Hematopoietic multipotent progenitor cell treated with erythropoietin and hydrocortisone succinate and interleukin-3 and kit ligand, for 4 days (in vitro differentiated cells): ENCODE data around the gene CDC42BPG.

Experiments
- DNase-seq: peaks from one replicate; pipeline ENCODE4 v3.0.0-alpha.2; 2015

CDC42BPG gene

DNA sequence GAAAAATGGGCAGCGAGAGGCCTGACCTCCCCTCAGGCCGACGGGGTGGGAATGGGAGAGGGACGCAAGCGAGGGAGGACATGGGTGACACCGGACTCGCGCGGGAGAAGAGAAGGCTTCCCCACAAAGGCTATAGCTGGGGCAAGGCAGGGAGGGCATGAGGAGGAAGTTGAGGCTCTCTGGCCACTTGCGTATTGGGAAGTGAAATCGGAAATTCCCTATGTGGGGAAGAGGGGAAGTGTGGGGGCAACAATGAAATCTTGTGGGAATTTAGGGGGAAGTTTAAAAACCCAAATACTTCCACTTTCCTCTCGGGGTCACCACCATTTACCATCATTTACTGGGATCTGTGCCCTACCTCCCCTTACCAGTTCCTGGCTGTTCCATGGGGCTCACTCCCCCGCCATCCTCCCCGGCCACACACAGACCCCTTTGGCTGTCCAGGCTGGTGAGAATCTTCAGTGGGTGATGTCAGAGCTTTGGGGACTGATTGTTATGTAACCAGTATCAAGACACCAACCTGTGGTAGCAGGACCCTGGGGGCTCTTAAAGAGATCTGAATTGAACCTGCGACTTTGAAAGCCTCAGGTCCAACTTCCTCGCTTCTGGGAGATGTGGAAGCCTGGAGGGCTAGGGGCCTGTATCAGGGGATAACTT, 34.9 kb upstream of the CDC42BPG start:
- DNase-seq = no peak

DNA sequence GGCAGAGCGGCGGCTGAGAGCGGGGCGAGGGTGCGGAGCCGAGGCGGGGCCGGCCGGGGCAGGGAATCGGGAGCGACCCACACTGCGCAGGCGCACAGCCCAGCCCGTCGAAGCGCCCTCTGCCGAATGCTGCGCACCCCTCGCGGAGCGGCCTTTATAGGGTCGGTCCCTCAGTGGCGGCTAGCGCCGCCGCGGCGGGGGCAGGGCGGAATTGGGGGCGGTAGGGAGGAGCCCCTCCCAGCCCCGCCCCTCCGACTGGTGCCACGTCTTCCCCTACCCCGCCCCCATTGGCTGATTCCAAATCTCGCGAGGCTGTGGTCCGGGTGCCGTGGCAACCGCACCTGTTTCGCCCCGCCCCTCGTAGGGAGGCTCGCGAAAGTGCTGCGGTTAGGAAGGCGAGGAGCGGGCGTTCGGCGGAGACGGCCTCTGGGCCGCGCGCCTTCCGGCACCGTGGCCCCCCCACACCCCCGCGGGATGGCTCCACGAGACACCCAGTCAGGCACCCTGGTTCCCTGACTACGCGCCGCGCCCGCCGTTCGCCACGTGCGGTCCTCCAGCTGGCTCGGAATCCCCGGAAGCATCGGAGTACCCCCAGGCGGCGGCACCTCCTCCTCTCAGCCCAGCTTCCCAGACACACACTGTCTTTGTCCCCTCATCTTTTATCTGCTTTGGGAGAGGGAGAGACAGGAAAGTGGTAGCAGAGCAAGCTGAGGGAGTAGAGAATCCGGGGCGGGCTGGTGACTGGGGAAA, 34.2 kb upstream of the CDC42BPG start, which contains the start of gene EHD1:
TSS of gene EHD1 (minus strand) at position 128 of the 750 bp plus-strand sequence. CDS start 157 bp downstream, outside the sequence.
- peak; percentile 100 for DNase-seq

DNA sequence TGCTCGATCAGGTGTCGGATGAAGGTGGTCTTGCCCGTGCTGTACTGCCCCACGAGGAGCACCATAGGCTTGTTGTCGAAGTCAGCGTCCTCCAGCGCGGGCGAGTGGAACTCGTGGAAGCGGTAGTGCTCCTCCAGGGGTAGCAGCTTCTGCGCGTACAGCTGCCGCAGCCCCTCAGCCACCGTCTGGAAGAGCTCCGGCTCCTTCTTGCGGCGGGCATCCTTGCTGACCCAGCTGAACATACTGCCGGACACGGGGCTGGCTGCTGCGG, 33.7 kb upstream of the CDC42BPG start:
- DNase-seq = no peak

DNA sequence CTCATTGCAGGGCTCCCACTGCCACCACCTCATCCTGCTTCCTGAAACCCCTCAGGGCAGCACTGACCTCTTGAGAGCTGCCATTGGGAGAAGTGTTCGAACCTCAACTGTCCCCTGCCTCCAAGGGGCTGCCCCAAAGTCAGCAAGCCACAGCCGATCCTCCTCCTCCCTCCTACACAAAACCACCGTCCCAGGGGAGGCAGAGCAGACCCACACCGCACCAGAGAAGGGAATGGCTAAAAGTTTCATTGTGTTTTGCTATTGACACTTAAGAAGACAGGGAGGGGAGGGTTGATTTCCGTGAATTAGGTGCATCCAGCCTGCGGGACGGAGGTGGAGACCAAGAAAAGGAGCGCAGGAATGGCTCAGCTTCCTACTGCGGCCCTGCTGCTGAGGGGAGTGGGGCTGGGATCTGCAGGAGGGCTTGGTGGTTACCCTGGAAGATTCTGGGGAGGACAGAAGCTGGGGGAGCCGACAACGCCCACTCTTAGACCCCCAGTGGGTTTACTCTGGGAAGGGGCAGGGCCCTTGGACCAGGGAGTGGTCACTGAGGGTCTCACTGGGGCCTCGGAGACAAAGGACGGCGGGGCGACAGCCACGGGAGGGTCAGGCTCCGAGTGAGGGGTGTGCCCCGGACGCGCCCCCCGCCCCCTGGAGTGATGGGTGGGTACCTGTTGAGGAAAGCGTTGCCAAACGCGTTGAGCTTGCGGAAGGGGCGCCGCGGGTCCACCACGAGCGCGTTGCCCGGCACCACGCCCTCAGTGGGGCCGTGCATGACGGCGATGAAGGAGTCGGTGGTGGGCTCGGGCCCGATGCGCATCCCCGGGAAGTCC, 33.2 kb upstream of the CDC42BPG start:
- no peak for DNase-seq

DNA sequence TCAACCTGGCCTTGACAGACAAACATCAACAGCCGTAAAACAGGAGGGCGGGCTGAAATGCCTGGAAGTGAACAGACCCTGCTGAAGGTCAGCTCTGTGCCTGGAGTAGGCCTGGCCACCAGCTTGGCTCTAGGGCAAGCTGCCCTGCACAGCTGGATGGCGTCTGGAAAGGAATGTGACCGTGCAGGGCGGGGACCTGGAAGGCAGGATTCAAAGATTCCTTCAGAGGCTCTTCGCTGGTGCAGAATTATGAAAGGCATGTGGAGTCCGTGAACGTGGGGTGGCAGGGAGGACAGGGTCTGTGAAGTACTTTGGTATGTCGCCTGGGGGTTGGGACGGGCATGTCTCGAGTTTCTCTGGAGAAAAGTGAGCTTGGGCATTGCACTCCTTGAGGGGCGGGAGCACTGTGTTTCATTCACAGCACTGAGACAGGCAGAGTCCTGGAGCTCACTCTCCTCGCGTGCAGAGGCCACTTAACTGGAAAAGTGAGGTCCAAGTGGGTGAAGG, 32.4 kb upstream of the CDC42BPG start:
- no peak for DNase-seq

DNA sequence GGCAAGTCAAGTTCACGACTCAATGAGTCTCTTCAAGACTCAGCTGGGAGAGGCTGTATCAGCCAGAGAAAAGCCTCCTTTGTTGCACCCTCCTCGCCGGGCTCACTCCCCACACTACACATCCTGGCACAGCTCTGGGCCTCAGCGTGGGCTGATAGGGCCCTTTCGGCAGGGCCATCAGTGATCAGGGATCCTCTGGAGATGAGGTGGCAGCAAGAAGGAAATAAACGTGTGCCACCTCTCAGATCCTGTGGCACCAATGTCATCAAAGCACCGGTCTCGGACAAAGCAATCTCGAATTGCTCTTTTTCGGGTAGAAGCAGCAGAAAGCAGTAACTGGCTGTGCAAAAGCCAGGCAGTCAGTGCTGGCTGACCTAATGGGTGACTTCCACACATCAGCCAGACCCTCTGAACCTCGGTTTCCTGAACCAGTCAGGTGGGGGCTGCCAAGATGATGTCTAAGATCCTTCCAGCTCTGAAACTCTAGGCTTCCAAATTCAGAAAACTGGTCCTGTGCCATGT, 31.8 kb upstream of the CDC42BPG start:
- no peak for DNase-seq

DNA sequence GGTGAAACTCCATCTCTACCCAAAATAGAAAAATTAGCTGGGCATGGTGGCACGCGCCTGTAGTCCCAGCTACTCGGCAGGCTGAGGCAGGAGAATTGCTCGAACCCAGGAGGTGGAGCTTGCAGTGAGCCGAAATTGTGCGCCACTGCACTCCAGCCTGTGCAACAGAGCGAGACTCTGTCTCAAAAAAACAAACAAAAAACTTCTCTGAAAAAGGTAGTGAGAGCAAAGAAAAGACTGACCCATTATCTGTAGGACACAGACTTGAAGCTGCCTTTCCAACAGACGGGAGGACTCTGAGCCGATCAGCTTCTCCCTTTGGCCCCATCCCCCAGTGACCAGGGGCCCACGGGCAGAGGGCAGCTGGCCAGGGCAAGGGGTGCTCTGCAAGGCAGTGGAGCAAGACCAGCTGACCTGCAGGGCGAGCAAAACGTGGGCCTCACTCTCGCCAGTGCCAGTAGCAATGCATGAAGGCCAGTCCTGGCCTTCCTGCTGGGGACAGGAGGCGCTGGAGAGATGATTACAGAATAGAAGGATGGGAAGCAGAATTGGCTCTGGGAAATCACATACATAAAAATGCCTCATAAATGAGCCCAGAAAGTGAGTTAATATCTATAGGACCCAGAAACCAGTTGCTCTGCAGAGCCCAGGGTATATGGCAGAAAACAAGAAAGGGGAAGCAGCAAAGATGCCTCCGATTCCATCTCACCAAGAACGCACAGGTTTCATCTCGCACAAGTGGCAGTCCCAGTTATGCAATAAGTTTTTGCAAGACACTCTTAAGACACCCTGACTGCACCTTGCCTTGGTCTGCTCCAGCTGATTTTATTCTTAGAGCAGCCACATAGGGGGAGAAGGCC, 31.1 kb upstream of the CDC42BPG start:
- DNase-seq = peak; percentile 78

DNA sequence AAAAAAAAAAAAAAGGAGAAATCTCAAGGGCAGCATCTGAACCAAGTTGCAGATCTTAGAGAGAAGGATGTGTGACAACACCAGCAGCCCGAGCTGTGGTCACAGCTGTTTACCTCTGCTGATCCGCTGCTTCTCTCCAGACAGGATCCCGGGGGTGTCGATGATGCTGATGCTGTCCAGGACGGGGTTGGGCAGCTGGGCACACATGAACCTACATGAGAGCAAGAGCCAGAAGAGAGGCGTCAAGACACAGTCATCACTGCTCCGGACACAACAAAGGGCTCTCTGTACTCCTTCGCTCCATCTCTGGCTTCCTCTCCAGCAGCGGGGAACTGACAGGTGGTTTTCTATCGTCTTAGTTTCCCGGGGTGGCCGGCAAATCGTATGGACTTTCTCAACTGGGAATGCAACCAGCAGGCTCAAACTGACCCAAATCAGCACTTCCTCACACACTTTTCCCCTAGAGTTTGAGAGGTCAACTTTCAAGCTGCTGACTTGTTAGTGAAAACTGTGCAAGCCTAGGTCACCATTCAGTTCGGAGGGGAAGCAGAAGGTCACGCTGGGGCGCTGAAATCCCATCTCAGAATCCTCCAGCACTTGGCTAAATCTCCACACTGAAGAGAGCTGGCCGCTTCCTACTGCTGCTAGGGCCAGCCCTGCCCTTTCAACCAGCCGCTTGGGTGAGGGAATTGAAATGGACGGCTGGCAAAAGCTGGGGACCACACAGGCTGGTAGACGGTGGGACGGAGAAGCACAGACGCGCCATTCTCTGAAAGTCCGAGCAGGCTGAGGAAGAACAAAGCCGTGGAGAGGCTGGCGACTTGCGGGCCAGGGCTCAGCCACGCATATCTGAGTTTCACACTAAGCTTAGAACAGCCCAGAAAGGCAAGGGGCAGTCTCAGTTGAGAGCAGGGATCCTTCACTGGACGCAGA, 30.1 kb upstream of the CDC42BPG start:
- no peak for DNase-seq

DNA sequence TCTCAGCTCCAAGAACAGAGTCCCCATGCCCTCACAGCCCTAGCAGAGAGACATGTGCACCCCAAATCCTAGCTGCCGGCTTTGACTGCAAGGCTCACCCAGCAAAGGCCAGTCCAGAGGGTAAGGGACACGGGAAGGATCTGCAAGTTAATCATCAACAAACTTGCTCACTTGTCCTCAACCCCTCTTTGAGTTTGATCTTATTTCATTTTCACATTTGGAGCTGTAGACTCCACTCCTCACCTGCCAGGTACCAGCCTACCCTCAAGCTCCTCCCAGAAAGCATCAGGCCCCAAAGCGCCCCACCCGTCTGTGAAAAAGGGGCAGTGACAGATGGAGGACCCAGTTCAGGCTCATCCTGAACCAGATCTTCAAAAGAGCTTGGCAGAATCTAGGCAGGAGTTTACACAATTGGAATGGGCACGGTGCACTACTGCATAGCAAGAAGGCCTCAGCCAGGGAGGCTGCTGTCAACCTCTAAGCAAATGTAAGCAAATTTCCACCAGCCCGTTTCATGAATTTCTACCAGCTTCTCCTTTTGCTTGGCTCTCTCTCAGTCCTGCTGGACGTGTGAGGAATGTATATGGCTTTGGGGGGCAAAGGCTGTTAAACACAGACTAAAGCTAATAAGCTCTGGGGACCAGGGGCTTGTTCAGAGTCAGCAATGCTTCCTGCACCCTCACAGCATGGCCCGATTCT, 28.5 kb upstream of the CDC42BPG start:
- DNase-seq = no peak

DNA sequence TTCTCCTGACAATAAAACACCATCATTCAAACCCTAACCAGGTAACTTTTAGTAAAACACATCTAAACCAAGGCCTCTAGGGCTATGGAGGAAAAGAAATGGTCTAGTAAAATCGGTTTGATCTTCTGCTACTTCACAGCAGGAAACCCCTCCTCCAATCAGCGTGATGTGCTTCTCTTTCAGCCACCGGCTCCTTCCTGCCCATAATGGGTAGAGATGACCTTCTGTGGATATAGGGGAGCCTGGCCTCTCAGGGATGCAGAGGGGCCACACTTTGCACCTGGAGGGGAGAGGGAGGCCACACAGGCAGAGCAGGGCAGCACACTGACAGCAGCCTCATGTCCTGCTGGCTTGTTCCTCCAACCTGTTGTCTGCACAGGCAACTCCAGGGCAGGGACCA, 27.0 kb upstream of the CDC42BPG start:
- no peak for DNase-seq

DNA sequence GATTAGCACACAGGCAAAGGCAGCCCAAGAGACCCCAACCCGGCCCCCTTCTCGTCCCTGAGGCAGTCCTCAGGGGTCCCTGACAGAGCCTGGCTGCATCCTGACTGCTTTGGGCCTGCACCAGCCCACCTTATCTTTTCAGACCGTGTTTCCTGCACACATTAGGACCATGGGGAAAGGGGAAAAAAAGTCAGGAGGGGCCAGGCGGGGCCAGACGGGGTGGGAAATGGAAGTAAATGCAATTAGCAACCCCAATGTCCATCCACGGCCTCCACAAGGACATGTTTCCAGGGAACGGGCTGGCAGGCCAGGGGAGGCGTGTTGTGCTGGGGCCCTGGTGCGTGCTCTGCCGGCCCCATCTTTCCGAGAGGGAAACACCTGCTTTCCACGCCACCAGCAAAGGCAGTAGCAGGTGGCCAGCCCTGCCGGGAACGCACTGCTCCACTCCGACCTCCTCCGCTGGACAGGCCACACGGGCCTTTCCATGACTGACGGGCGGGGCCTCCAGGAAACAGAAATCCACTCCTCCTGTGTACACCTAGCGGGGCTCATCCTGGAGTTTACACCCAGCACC, 26.5 kb upstream of the CDC42BPG start:
- peak; percentile 53 for DNase-seq

DNA sequence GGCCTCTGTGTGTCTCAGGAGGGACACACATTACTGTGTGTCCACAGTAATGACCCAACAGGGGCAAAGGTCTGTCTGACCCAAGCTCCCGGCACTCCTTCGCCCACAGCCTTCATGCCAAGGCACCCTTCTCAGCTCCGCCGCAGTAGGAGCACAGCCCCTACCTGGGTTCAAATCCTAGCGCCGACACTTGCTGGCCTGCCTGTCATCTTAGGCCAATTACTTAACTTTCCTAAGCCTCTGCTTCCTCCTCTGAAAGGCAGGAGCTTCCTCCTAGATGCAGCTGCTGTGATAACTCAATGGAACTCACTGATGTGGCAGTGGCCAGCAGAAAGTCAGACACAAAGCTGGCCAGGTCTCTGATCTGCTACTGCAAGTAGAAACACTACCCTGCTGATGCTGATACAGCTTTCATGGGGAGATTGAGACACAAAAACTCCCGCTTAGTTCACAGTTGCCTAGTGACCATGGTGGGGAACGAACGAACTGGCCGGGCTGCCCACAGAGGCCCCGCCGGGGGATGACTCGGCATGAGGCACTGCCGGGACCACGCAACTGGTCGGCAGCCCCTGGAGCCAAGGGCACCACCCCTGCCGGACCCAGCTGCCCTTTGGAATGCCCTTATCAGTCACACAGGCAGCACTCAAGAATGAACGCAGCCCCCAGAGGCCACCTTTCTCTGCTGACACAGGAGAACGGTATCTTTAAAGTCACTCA, 25.9 kb upstream of the CDC42BPG start:
- DNase-seq = peak; percentile 81

DNA sequence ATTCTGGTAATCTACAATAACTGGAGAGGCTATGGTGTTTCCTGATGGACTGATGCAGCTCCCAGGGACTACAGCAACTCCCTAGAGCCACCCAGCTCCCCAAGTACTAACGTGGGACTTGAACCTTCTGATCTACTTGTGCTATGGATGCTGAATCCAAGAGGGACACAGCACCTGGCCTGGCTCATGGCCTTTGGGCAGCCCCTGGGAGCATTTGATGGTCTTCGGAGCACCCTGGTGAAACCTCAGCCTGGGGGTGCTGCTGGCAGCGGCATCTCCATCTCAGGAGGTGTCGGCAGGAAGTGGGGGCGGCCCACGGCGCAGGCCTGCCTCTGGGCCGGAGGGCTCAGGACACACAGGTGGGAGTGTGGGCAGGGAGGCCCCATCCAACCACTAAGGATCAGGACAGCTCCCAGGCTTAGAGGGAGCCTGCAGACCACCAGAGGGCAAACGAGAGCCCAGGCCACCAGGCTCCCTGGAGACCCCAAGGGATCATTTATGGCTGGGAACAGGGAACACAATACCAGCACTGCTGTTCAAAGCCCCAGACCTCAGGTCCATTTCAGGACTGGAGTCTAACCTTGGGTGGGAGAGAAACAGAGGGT, 25.2 kb upstream of the CDC42BPG start:
- DNase-seq = no peak

DNA sequence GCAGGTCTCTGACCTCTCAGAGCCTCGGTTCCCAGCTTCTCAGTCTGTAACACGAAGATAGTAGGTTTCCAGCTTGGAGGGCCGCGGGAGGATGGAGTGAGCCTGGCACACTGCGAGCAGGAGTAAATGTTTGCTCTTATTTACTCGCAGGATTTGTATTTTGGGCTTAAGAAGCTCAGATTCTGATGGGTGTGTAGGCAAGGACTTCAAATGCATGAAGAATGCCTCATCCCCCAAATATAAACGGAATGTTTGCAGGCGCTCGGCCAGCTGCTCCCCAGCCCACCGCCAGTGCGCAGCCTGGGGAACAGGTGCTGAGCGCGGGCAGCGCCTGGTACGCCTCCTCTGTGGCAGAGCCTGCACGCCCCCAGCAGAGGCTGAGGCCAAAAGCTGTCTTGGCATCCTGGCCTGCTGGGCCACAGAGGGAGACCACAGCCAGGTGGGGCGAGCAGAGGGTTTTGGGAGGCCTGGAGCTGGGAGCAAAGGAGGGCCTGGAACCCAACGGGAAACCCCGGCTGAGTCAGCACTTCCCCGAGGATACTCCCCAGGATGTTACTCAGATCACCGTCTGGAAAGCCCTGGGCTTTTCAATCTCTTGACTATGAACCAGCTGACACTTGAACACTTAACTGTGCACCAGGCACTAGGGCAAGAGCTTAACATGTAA, 24.6 kb upstream of the CDC42BPG start:
- no peak for DNase-seq

DNA sequence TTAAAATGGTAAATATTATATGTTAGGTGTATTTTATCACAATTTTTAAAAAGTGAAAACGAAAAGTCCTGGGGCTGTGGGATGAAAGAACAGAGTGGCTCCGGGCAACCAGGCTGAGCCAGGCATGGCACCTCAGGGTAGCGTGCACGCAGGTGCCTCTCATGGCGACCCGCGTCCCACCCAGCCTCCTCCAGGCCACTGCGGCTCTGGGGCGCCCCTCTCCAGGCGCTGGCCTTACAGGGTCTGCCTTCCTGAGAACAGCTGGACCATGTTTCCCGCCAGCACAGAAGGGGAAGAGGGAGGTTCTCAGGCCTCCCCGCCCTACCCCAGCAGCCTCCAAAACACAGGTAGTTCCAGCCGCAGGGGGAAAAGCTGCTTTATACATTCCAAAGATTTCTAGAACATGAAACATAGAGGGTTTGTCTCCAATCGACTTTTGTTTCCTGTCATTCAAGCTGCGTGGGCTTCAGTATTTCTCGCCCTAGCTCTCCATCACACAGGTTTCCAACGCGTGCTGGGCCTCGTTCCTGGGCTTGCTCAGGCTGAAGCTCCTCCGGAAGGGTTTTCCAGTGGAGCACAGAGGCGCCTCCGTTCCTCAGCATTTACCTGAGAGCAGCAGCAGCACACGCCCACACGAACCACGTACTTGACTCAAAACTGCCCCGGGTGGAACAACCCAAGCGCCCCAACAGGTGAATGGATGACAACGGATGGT, 23.5 kb upstream of the CDC42BPG start:
- no peak for DNase-seq

DNA sequence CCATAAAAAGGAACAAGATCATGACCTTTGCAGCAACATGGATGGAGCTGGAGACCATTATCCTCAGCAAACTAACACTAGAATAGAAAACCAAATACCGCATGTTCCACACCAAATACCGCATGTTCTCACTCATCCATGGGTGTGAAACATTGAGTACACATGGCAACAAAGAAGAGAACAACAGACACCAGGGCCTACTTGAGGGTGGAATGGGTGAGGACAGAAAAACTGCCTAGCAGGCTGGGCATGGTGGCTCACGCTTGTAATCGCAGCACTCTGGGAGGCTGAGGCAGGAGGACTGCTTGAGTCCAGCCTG, 21.7 kb upstream of the CDC42BPG start:
- no peak for DNase-seq

DNA sequence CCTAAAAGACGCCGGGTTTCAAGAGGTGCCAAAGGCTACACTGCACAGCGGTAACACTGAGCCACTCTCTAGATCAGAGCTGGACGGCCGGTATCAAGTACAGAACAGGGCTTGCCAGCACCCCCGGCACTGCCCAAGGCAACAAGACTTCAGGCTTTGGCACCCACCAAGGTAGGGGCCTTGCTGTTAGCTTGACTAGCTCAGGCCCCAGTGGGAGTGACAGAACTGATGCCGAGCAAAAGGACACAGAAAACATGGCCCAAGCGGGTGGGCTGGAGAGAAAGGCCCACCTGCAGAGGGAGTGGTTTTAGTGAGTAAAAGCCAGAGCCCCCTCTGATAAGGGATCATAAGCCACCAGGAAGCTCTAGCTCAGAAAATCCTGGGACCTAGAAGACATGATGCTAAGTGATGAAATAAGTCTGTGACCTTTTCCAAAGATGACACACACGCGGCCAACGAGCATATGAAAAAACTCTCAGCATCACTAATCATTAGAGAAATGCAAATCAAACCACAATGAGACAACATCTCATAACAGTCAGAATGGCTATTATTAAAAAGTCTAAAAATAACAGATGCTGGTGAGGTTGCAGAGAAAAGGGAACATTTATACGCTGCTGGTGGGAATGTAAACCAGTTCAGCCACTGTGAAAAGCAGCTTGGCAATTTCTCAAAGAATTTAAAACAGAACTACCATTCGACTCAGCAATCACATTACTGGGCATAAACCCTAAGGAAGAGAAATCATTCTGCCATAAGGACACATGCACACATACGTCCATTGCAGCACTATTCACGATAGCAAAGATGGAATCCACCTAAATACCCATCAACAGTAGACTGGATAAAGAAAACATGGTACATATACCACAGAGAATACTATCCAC, 21.1 kb upstream of the CDC42BPG start:
- no peak for DNase-seq
